Measurements from ENCODE around the gene RAB40C.

Gene RAB40C

DNA sequence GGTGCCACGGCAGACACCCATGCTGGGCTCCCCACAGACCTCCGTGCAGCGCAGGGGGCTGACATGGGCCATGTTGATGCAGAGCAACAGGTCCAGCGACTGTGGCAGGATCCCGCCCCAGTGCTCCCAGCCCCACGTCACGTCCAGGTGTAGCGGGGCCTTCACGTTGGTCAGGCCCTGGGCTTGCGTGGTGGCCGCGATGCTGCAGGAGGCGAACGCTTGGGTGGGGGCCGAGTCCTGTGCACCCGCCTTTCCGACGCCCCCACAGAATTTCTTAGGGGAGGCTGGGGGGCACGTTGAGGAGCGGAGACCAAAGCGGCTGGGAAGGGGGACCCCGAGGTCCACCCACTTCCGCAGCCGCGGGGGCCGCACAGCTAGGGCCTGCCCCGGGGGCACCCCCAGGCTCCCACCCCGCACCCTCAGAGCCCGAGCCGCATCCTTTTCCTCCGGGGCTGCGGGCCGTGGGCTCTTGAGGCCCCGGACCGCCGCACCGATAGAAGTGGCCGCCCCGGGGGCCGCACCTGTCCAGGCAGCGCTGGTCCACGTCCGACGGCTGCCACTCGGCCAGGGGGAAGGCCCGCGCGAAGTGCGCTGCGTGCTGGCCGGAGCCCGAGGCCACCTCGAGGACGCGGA lies 45.8 kb downstream of the RAB40C start:
- Histone ChIP-seq H3K79me1 (ENCODE audit: low read length) (peaks cover 2% of the 10 kb centered on the region), H3K23ac (ENCODE audit: low read length) (peak overlapping the region; percentile 97), H4K5ac (ENCODE audit: low read length) (no peak overlapping the region), H3K9ac (ENCODE audit: low read length) (peak overlapping the region; percentile 94), H3K27me3 (ENCODE audit: insufficient read depth, low read length, poor library complexity) (no peaks in the 10 kb centered on the region), H3K56ac (ENCODE audit: low read length) (peak overlapping the region; percentile 99), H2BK120ac (ENCODE audit: low read depth, low read length) (no peak overlapping the region), H3K4ac (ENCODE audit: low read depth, low read length) (peak overlapping the region; percentile 50), H3K4me2 (ENCODE audit: low read length) (peak overlapping the region; percentile 73), H2AK5ac (ENCODE audit: low read length) (no peak overlapping the region), H3K36me3 (ENCODE audit: control insufficient read depth, insufficient read depth, low read length) (no peaks in the 10 kb centered on the region), H3K27ac (ENCODE audit: low read depth, low read length) (no peak overlapping the region), H3K18ac (ENCODE audit: low read length) (peak overlapping the region; percentile 5), H2BK5ac (ENCODE audit: low read length) (no peak overlapping the region), H4K8ac (ENCODE audit: low read depth, low read length) (no peak overlapping the region), H3K79me2 (ENCODE audit: control insufficient read depth, insufficient read depth, low read length) (no peaks in the 10 kb centered on the region), H3K4me3 (ENCODE audit: low read length) (peak overlapping the region; percentile 89), H3K4me1 (ENCODE audit: control insufficient read depth, low read depth, low read length) (peaks cover 3% of the 10 kb centered on the region), H2BK15ac (replicated peaks; ENCODE audit: low read depth) (no peak overlapping the region)
- no CpG with 5 or more reads among the region's 55 CpGs for WGBS (ENCODE audit: extremely low coverage, insufficient coverage, low lambda C conversion rate)
- DNase-seq, result no peak

DNA sequence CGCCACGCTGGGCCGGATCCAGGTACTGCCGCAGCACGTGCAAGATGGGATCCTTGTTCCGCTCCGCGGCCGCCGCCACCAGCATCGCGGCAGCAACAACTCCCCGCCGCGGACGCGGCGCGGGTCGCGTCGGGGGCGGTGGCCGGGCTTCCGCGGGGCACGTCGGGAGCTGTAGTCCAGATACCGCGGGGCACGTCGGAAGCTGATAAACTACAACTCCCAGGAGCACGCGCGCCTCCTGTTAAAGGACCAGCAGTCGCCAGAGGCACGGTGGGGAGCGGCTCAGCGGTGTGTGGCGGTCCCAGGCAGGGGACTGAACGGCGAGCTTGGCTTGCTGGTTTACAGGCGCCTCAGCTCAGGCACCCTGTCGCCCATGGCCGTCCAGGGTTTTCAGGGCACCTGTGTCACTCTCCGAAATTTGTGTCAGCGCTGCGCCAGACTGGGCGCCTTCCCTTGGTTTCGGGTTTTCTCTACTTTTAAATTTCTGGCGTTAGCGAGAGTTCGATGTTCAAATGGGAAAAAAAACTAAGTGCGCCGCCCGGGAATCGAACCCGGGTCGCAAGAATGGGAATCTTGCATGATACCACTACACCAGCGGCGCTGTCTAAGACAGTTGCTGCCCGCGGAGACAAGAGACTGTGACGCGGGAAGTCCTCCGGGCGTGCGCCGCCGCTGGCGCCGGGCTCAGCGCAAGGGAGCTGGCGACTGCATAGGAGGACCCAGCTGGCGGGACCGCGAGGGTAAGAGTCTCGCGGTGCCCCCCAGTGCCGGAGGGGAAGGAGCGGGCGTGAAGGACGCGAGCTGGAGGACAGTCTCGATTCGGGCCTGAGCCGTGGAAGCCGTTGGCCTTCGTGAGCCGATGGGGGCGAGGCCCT lies 46.6 kb downstream of the RAB40C start, which contains the start of gene METTL26:
METTL26 (minus strand) TSS at position 100 of the 875 bp plus-strand sequence; CDS start at position 85, 15 bp downstream.
- Histone ChIP-seq H3K79me1 (ENCODE audit: low read length) (peaks cover 2% of the 10 kb centered on the region), H3K4ac (ENCODE audit: low read depth, low read length) (peak within 1 kb of the TSS; percentile 50), H3K23ac (ENCODE audit: low read length) (peak within 1 kb of the TSS; percentile 97), H2AK5ac (ENCODE audit: low read length) (no peak within 1 kb of the TSS), H3K4me1 (ENCODE audit: control insufficient read depth, low read depth, low read length) (peaks cover 3% of the 10 kb centered on the region), H3K4me3 (ENCODE audit: low read length) (peak within 1 kb of the TSS; percentile 89), H2BK5ac (ENCODE audit: low read length) (no peak within 1 kb of the TSS), H2BK15ac (replicated peaks; ENCODE audit: low read depth) (no peak within 1 kb of the TSS), H3K9ac (ENCODE audit: low read length) (peak within 1 kb of the TSS; percentile 94), H2BK120ac (ENCODE audit: low read depth, low read length) (no peak within 1 kb of the TSS), H3K56ac (ENCODE audit: low read length) (peak within 1 kb of the TSS; percentile 99), H3K4me2 (ENCODE audit: low read length) (peak within 1 kb of the TSS; percentile 73), H3K27ac (ENCODE audit: low read depth, low read length) (peak within 1 kb of the TSS; percentile 52), H4K8ac (ENCODE audit: low read depth, low read length) (no peak within 1 kb of the TSS), H3K36me3 (ENCODE audit: control insufficient read depth, insufficient read depth, low read length) (no peaks in the 10 kb centered on the region), H3K79me2 (ENCODE audit: control insufficient read depth, insufficient read depth, low read length) (no peaks in the 10 kb centered on the region), H3K27me3 (ENCODE audit: insufficient read depth, low read length, poor library complexity) (no peaks in the 10 kb centered on the region), H3K18ac (ENCODE audit: low read length) (peak within 1 kb of the TSS; percentile 5), H4K5ac (ENCODE audit: low read length) (no peak within 1 kb of the TSS)
- WGBS (ENCODE audit: extremely low coverage, insufficient coverage, low lambda C conversion rate), result no CpG with 5 or more reads among the region's 91 CpGs
- peak; percentile 97 for DNase-seq

DNA sequence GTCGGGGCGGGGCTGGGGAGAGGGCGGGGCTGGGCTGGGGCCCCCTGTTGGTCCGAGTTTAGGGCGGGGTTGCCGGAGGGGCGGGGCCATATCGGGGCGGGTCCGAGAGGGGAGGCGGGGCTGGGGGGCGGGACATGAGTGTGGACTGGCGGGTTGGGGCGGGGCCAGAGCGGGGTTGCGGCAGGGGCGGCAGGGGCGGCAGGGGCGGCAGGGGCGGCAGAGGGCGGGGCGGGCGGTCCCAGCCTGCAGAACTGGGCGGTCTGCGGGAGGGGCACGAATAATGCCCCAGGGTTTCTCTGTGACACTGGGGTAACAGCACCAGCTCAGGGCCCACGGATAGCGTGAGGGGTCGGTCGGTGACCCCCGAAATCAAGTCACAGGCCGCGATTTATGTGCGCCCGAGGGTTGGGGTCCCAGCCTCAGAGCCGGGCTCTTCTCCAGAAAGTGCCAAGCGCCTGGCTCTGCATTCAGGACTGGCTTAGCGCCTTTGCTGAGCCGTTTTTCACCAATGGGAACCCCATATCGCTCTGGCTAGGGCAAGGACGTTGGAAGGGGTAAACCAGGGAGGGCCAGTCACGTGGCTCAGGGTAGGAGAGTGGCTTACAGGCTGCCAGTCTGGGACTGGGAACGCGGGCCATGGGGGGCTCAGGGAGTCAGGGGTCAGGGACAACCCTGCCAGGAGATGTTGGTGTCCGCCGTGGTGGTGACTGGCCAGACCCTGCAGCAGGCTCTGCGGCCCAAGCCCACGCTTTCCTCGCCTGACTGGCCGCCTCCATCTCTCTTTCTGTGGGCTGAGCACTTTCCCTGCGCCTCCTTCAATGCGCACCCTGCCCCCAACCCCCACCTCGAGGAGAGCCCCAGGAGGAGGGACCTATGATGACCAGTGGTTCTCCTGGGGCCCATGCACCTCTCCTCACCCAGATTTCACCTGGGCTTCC lies 47.5 kb downstream of the RAB40C start:
- Histone ChIP-seq H3K27me3 (ENCODE audit: insufficient read depth, low read length, poor library complexity) (no peaks in the 10 kb centered on the region), H3K4ac (ENCODE audit: low read depth, low read length) (no peak overlapping the region), H4K5ac (ENCODE audit: low read length) (no peak overlapping the region), H2BK5ac (ENCODE audit: low read length) (no peak overlapping the region), H3K27ac (ENCODE audit: low read depth, low read length) (no peak overlapping the region), H3K9ac (ENCODE audit: low read length) (peak overlapping the region; percentile 59), H2AK5ac (ENCODE audit: low read length) (no peak overlapping the region), H3K4me1 (ENCODE audit: control insufficient read depth, low read depth, low read length) (peaks cover 3% of the 10 kb centered on the region), H2BK120ac (ENCODE audit: low read depth, low read length) (no peak overlapping the region), H3K18ac (ENCODE audit: low read length) (no peak overlapping the region), H3K4me3 (ENCODE audit: low read length) (peak overlapping the region; percentile 24), H3K4me2 (ENCODE audit: low read length) (peak overlapping the region; percentile 74), H2BK15ac (replicated peaks; ENCODE audit: low read depth) (no peak overlapping the region), H3K36me3 (ENCODE audit: control insufficient read depth, insufficient read depth, low read length) (no peaks in the 10 kb centered on the region), H3K56ac (ENCODE audit: low read length) (peak overlapping the region; percentile 84), H3K79me2 (ENCODE audit: control insufficient read depth, insufficient read depth, low read length) (no peaks in the 10 kb centered on the region), H4K8ac (ENCODE audit: low read depth, low read length) (no peak overlapping the region), H3K23ac (ENCODE audit: low read length) (peak overlapping the region; percentile 51), H3K79me1 (ENCODE audit: low read length) (peaks cover 2% of the 10 kb centered on the region)
- WGBS (ENCODE audit: extremely low coverage, insufficient coverage, low lambda C conversion rate), result no CpG with 5 or more reads among the region's 53 CpGs
- DNase-seq, result peak; percentile 56

DNA sequence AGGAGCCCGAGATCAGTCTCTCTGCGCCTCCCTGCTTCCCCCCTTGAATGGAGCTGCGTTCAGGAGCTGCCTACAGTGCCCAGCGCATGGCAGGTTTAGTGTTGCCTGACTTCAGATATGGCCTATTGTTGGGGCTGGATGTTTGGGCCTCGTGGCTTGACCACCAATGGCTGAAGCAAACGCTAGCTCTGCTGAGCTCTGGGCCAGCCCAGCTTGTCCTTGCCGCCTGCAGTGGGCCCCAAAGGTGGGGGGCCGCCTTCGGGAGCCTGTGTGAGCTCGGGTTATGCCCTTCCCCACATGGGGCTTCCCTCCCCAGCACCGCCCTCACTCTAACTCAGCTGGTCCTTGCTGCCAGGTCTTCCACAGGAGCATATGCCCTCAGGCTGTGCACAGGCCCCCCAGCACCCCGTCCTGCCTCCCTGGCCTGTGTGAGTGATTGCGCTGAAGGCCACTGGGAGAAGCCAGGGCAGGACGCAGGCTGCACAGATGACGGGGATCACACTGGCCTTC lies 48.2 kb downstream of the RAB40C start:
- Histone ChIP-seq H3K79me1 (ENCODE audit: low read length) (peaks cover 2% of the 10 kb centered on the region), H3K36me3 (ENCODE audit: control insufficient read depth, insufficient read depth, low read length) (no peaks in the 10 kb centered on the region), H2AK5ac (ENCODE audit: low read length) (no peak overlapping the region), H4K8ac (ENCODE audit: low read depth, low read length) (no peak overlapping the region), H3K27ac (ENCODE audit: low read depth, low read length) (no peak overlapping the region), H3K27me3 (ENCODE audit: insufficient read depth, low read length, poor library complexity) (no peaks in the 10 kb centered on the region), H2BK5ac (ENCODE audit: low read length) (no peak overlapping the region), H3K4me2 (ENCODE audit: low read length) (no peak overlapping the region), H3K4ac (ENCODE audit: low read depth, low read length) (no peak overlapping the region), H4K5ac (ENCODE audit: low read length) (no peak overlapping the region), H3K4me3 (ENCODE audit: low read length) (no peak overlapping the region), H3K9ac (ENCODE audit: low read length) (no peak overlapping the region), H3K79me2 (ENCODE audit: control insufficient read depth, insufficient read depth, low read length) (no peaks in the 10 kb centered on the region), H3K18ac (ENCODE audit: low read length) (no peak overlapping the region), H2BK15ac (replicated peaks; ENCODE audit: low read depth) (no peak overlapping the region), H2BK120ac (ENCODE audit: low read depth, low read length) (no peak overlapping the region), H3K23ac (ENCODE audit: low read length) (peak overlapping the region; percentile 51), H3K4me1 (ENCODE audit: control insufficient read depth, low read depth, low read length) (peaks cover 3% of the 10 kb centered on the region), H3K56ac (ENCODE audit: low read length) (no peak overlapping the region)
- WGBS (ENCODE audit: extremely low coverage, insufficient coverage, low lambda C conversion rate), result no CpG with 5 or more reads among the region's 15 CpGs
- no peak for DNase-seq

DNA sequence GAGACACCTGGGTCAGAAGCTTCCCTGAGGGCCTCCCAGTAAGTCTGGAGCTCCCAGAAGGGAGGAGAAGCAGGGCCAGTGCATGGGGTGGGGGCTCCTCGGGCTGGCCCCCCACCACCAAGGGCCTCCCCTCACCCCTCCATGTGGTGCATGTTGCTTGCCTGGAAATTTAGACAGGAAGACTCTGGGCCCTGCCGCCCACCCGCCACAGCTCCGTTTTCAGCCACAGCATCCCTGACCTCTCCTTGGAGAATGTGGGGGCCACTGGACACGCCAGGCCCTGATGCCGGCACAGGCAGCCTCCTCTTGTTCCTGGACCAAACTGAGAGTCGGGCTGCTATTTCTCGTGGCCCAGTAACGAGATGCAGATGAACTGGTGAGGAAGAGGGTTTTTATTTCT lies 49.0 kb downstream of the RAB40C start:
- Histone ChIP-seq H3K79me1 (ENCODE audit: low read length) (peaks cover 2% of the 10 kb centered on the region), H2AK5ac (ENCODE audit: low read length) (no peak overlapping the region), H4K5ac (ENCODE audit: low read length) (no peak overlapping the region), H3K56ac (ENCODE audit: low read length) (no peak overlapping the region), H2BK15ac (replicated peaks; ENCODE audit: low read depth) (no peak overlapping the region), H3K79me2 (ENCODE audit: control insufficient read depth, insufficient read depth, low read length) (no peaks in the 10 kb centered on the region), H2BK5ac (ENCODE audit: low read length) (no peak overlapping the region), H3K23ac (ENCODE audit: low read length) (no peak overlapping the region), H3K4me3 (ENCODE audit: low read length) (no peak overlapping the region), H3K27me3 (ENCODE audit: insufficient read depth, low read length, poor library complexity) (no peaks in the 10 kb centered on the region), H2BK120ac (ENCODE audit: low read depth, low read length) (no peak overlapping the region), H3K18ac (ENCODE audit: low read length) (no peak overlapping the region), H3K9ac (ENCODE audit: low read length) (no peak overlapping the region), H3K27ac (ENCODE audit: low read depth, low read length) (no peak overlapping the region), H3K4me2 (ENCODE audit: low read length) (no peak overlapping the region), H3K4ac (ENCODE audit: low read depth, low read length) (no peak overlapping the region), H3K36me3 (ENCODE audit: control insufficient read depth, insufficient read depth, low read length) (no peaks in the 10 kb centered on the region), H3K4me1 (ENCODE audit: control insufficient read depth, low read depth, low read length) (peaks cover 3% of the 10 kb centered on the region), H4K8ac (ENCODE audit: low read depth, low read length) (no peak overlapping the region)
- no peak for DNase-seq
- no CpG with 5 or more reads among the region's 9 CpGs for WGBS (ENCODE audit: extremely low coverage, insufficient coverage, low lambda C conversion rate)

All from mesendoderm (in vitro differentiated cells).